Measurements from ENCODE around the gene STK4. TPM values are rescaled to one million over a fixed set of nuclear protein-coding genes. Genes with fewer than 3 reads are reported as not detected.

The STK4 gene
- total and polyA plus RNA-seq, 2 of the 8 experiments (the other 6 are each of a cell fraction or from before 2014, with no cell fraction given) = 12.0 to 34.3 TPM

- no peak for TF ChIP-seq CHD7 (IDR thresholded peaks at IDR 0.05; ENCODE audit: insufficient replicate concordance, low read length)
- TF ChIP-seq CTBP2 (IDR thresholded peaks at IDR 0.05; ENCODE audit: borderline replicate concordance, insufficient read depth, insufficient read length, low read length) = no peak
- TF ChIP-seq BRCA1 (IDR thresholded peaks at IDR 0.05; ENCODE audit: low read depth, low read length) = no peak
- TF ChIP-seq ZNF274 (IDR thresholded peaks at IDR 0.05; ENCODE audit: borderline replicate concordance, extremely low read depth, low read length) = no peak
- no peak for TF ChIP-seq KDM5A (IDR thresholded peaks at IDR 0.05; ENCODE audit: low read length)
- TF ChIP-seq TAF7 (optimal IDR thresholded peaks at IDR 0.05; ENCODE audit: borderline replicate concordance, low read depth, low read length) = no peak
- TF ChIP-seq POLR2A (IDR thresholded peaks at IDR 0.05; ENCODE audit: control extremely low read depth in 1 of 2, low read depth in 2 of 2, low read length in 2 of 2) = no peak
- TF ChIP-seq RAD21 (IDR thresholded peaks at IDR 0.05 in 1 of 2, conservative IDR thresholded peaks at IDR 0.05 in 1 of 2; ENCODE audit: low read depth in 2 of 2, low read length in 2 of 2) = no peak
- TF ChIP-seq FOSL1 (IDR thresholded peaks at IDR 0.05; ENCODE audit: insufficient read depth, low read depth, low read length) = no peak
- TF ChIP-seq RBBP5 (IDR thresholded peaks at IDR 0.05; ENCODE audit: borderline replicate concordance, low read depth, low read length) = no peak
These were observed 54.0 kb downstream of the STK4 start (continued) for GRCh38 chr20:45020236-45020886.

Measured in H1 (cell line).